ENCODE data around the gene RFTN1. TPM values are rescaled to one million over a fixed set of nuclear protein-coding genes. Genes with fewer than 3 reads are reported as not detected.

The RFTN1 gene
- total and polyA plus RNA-seq, 2 donors from 2014 or later, result 15.3 to 34.1 TPM

DNA sequence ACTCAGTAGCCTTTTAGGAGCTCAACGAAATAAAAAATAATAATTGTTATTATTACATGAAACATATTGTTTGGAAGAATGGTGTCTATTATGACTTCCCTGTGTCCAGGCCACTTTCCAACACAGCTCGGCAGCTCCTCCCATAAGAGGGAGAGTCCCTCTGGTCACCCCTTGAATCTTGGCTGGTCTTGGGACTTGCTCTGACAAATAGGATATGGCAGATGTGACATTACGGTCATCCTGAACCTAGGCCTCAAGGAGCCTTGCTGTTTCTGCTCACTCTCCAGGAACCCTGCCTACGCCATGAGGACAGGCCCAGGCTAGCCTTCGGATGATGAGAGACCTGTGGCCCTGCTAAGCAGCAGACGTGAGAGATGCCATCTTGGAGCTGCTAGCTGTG, 176.7 kb downstream of the RFTN1 start:
- intact Hi-C loops (cut with DNase I), result no loop called here
- peaks cover 0 to 8% (median 6%) of the 10 kb centered on the region in 3 donors for H3K36me3 ChIP-seq (ENCODE audit: control insufficient read depth in 2 of 3, insufficient read depth in 3 of 3, low read length in 3 of 3)
- no peak overlapping the region for H3K27ac ChIP-seq (ENCODE audit: low read depth in 2 of 2, low read length in 2 of 2)
- peaks cover 0 to 3% (median 0%) of the 10 kb centered on the region in 3 donors for H3K4me1 ChIP-seq (ENCODE audit: control insufficient read depth in 2 of 3, insufficient read depth in 2 of 3, low read depth in 1 of 3, low read length in 3 of 3)
- H3K9ac ChIP-seq (ENCODE audit: low read length in 3 of 3), result no peak overlapping the region
- no peak overlapping the region for H3K4me3 ChIP-seq (ENCODE audit: low read length in 3 of 3)
- FAIRE-seq (no peak), DNase-seq (peak in 1 of 5 donors; percentile 21)
- TF ChIP-seq, protein P1, sequence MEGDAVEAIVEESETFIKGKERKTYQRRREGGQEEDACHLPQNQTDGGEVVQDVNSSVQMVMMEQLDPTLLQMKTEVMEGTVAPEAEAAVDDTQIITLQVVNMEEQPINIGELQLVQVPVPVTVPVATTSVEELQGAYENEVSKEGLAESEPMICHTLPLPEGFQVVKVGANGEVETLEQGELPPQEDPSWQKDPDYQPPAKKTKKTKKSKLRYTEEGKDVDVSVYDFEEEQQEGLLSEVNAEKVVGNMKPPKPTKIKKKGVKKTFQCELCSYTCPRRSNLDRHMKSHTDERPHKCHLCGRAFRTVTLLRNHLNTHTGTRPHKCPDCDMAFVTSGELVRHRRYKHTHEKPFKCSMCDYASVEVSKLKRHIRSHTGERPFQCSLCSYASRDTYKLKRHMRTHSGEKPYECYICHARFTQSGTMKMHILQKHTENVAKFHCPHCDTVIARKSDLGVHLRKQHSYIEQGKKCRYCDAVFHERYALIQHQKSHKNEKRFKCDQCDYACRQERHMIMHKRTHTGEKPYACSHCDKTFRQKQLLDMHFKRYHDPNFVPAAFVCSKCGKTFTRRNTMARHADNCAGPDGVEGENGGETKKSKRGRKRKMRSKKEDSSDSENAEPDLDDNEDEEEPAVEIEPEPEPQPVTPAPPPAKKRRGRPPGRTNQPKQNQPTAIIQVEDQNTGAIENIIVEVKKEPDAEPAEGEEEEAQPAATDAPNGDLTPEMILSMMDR (IDR thresholded peaks at IDR 0.05; ENCODE audit: borderline replicate concordance, extremely low read depth, insufficient read depth), result no peak
- H3K9me3 ChIP-seq (ENCODE audit: control insufficient read depth in 2 of 3, insufficient read depth in 1 of 3, low read length in 3 of 3), result no peaks in the 10 kb centered on the region
- no peaks in the 10 kb centered on the region for H3K27me3 ChIP-seq (ENCODE audit: control insufficient read depth, insufficient read depth, low read length)

- H3K4me3 ChIP-seq (ENCODE audit: low read length in 3 of 3), result no peak overlapping the region
- TF ChIP-seq, protein P1 (IDR thresholded peaks at IDR 0.05; ENCODE audit: borderline replicate concordance, extremely low read depth, insufficient read depth), result no peak
Observed at GRCh38 chr3:16335772-16336645, 177.5 kb downstream of the RFTN1 start.

GRCh38 chr3:16335333-16335732, 178.2 kb downstream of the RFTN1 start:
- TF ChIP-seq, protein P1 (IDR thresholded peaks at IDR 0.05; ENCODE audit: borderline replicate concordance, extremely low read depth, insufficient read depth), result no peak
- Histone ChIP-seq H3K27ac (ENCODE audit: low read depth in 2 of 2, low read length in 2 of 2) (no peak overlapping the region), H3K36me3 (ENCODE audit: control insufficient read depth in 2 of 3, insufficient read depth in 3 of 3, low read length in 3 of 3) (peaks cover 0 to 13% (median 8%) of the 10 kb centered on the region in 3 donors), H3K9me3 (ENCODE audit: control insufficient read depth in 2 of 3, insufficient read depth in 1 of 3, low read length in 3 of 3) (peaks cover 0 to 6% (median 2%) of the 10 kb centered on the region in 3 donors), H3K27me3 (ENCODE audit: control insufficient read depth, insufficient read depth, low read length) (no peaks in the 10 kb centered on the region), H3K9ac (ENCODE audit: low read length in 3 of 3) (no peak overlapping the region), H3K4me1 (ENCODE audit: control insufficient read depth in 2 of 3, insufficient read depth in 2 of 3, low read depth in 1 of 3, low read length in 3 of 3) (peaks cover 0 to 3% (median 0%) of the 10 kb centered on the region in 3 donors), H3K4me3 (ENCODE audit: low read length in 3 of 3) (no peak overlapping the region)
- intact Hi-C loops (cut with DNase I), result no loop called here
- no peak for FAIRE-seq
- DNase-seq, result no peak

More at GRCh38 chr3:16335772-16336645, 177.5 kb downstream of the RFTN1 start:
- Histone ChIP-seq H3K9ac (ENCODE audit: low read length in 3 of 3) (no peak overlapping the region), H3K27me3 (ENCODE audit: control insufficient read depth, insufficient read depth, low read length) (no peaks in the 10 kb centered on the region), H3K9me3 (ENCODE audit: control insufficient read depth in 2 of 3, insufficient read depth in 1 of 3, low read length in 3 of 3) (peaks cover 0 to 6% (median 2%) of the 10 kb centered on the region in 3 donors), H3K4me1 (ENCODE audit: control insufficient read depth in 2 of 3, insufficient read depth in 2 of 3, low read depth in 1 of 3, low read length in 3 of 3) (peaks cover 0 to 3% (median 0%) of the 10 kb centered on the region in 3 donors), H3K27ac (ENCODE audit: low read depth in 2 of 2, low read length in 2 of 2) (no peak overlapping the region), H3K36me3 (ENCODE audit: control insufficient read depth in 2 of 3, insufficient read depth in 3 of 3, low read length in 3 of 3) (peaks cover 0 to 8% (median 6%) of the 10 kb centered on the region in 3 donors)
- FAIRE-seq (no peak), DNase-seq (peak in 1 of 5 donors; percentile 42)
- intact Hi-C loops (cut with DNase I), result no loop called here
